NCI-H524 (cell line): Measurements from ENCODE around the gene SLC15A1.
A peak's percentile ranks its signal among the peaks of the same experiment; 100 is the strongest.
"Not testable (repeated sequence)": the region's sequence is repeated elsewhere in the genome, so short reads cannot be mapped to it uniquely, and the experiment has no call there.

Source experiments
- DNase-seq, 2 experiments: peaks; one replicate each; lab custom pipeline; 2025; lab: John Stamatoyannopoulos, UW

SLC15A1 gene

DNA sequence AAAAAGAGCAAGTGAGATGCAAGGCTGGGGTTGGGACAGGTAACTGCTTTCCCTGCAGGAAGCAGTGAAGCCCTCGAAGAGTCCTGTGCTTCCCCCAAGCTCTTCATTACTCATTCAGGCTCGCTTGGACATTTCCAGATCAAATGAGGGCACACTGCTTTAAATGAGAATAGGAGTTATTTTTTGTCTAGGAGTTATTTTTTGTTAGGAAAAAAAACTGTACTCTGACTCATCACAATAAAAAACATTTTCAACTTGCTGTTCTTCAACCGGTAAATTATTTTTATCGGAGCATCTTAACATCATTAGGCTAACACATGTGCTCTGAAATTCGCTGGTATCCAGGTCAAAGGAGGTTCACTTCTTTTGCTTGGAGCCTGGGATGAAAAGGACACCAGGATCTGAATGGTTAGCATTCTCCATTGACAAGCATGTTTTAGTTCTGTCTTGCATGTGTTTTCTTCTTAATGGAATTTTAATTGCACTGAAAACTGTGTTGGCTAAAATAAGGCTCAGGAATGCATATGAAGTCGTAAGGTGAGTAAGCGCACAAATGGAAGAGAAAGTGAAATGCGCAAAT, 94.9 kb downstream of the SLC15A1 start:
- no peak for DNase-seq

DNA sequence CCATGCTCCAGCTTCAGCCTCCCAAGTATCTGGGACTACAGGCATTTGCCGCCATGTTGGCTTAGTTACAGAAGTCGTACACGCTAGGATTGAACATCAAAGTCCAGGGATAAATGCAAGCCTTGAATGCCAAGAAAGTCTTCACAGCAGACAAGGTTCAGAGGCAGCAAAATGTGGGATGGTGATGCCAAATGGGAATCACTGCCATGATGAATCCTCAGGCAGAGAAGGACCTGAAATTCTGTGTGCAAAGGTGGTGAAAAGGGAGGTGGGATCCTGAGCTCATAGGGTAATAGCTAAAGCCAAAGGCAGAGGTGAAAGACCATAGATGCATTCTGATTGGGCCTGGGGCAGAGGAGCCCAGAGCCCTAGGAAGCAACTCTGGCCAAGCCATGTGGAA, 96.2 kb downstream of the SLC15A1 start:
- DNase-seq: no peak

GRCh38 chr13:98653463-98653985, 98.9 kb downstream of the SLC15A1 start:
- DNase-seq: peak; percentile 57 to 84

DNA sequence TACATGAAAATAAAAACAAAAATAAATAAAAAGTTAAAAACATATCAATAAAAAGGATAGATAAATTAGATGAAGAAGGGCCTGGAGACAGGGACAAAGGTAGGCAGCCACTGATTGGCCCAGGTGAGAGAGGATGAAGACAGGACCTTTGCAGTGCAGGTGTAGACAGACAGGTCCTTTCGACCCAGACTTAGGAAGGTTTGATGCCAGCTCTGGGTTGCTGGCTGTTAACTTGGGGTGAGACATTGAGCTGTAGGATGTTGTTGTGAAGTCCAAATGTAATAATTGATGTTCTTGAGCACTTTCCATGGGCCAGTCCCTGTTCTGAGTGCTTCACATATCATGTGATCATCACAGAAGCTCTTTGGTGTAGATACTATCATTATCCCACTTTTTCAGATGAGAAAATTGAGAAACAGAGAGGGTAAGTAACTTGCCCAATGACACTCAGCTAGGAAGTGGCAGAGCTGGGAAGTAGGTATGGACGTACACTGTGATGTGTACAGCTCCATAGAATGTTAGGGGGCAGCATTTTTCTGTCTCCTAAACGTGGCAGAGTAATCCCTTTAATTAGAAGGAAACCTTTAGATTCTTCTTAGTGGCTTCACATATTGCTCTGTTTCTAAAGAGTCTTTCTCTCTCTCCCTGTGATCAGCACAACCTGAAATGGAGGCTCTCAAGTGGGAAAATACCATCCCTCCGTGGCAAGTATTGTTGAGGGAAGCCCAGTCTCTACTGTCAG, 99.6 kb downstream of the SLC15A1 start:
- DNase-seq: no peak

DNA sequence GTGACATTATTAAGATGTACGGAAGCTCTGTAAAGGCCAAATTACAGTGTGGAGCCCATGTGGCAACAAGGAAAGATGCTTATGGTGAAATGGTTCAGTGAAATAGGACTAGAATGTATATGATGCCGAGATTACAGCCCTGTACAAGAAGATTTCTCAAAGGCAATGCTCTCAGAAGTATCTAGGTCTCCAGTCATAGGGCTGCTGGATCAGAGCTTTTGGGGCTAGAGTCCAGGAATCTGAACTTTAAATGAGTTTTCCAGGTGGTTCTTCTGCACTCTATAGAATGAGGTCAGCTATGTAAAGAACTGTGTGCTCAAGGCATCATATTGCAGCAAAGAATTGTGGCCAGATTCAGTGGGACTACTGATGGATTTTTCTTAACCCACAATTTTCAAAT, 100.2 kb downstream of the SLC15A1 start:
- no peak for DNase-seq

GRCh38 chr13:98651744-98652143, 100.7 kb downstream of the SLC15A1 start:
- no peak for DNase-seq

- DNase-seq: no peak
These were observed 101.9 kb downstream of the SLC15A1 start for GRCh38 chr13:98650396-98651107.

- DNase-seq: no peak
These were observed 102.6 kb downstream of the SLC15A1 start for GRCh38 chr13:98649861-98650260.

GRCh38 chr13:98648686-98649085, 103.8 kb downstream of the SLC15A1 start:
- no peak for DNase-seq

DNA sequence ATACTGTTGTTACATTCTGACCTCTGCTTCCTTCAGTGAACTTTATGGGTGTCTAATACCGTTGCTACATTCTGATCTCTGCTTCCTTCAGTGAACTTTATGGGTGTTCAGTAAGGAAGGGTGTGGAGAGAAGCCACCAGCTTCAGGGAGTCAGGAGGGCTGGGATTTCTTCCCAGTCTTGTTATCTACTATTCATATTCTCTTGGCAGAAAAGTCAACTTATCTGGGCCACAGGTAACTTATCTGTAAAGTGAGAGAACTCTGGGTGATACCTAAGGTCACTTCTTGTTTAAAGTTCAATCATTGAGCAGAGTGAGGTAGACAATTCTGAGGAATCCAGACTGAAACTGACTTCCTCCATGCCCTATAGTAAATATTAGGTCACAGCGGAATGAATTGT, 104.3 kb downstream of the SLC15A1 start:
- DNase-seq: no peak

DNA sequence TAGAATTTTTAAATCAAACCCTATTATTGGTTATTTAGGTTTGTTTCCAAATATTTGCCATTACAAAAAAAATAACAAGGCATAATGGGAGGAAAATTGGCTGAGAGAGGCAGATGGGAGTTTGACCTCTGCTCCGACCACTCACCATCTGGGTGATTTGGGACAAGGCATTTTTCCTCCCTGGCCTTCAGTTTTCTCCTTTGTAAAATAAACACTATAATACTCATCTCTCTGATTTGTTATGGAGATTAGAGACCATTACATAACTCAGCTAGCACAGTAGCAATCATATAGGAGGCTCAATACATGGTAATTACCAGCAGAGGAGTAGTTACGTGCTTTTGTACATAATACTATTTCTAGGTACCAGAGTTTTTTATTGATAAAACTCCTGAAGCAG, 105.4 kb downstream of the SLC15A1 start:
- DNase-seq: no peak

GRCh38 chr13:98643479-98643878, 109.0 kb downstream of the SLC15A1 start:
- DNase-seq: no peak

DNA sequence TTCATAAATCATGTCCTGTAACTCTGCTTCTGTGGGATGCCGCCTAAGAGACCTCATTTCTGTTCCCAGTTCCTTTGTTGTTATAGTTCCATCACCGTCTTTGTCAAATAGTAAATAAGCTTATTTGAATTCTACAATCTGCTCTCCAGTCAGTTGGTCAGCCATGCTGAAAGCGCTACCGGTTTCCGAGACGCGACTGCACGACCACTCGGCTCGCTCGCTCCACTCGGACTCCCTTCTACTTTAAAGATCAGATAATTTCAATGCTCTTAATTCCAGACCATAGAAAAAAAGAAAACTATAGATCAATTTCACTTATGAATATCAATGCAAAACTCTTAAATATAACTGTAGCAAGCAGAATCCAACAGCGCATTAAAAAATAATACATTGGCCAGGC, 111.4 kb downstream of the SLC15A1 start:
- no peak for DNase-seq

DNA sequence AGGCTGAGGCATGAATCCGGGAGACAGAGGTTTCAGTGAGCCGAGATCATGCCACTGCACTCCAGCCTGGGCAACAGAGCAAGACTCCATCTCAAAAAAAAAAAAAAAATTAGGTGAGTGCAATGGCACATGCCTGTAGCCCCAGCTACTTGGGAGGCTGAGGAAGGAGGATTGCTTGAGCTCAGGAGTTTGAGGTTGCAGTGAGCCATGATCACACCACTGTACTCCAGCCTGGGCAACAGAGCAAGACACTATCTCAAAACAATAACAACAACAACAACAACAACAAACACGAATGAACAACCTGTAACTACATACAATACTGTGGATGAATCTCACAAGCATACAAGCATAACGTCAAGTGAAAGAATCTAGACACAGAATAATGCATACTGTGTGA, 112.7 kb downstream of the SLC15A1 start:
- not testable (repeated sequence) for DNase-seq

GRCh38 chr13:98638352-98638751, 114.1 kb downstream of the SLC15A1 start:
- DNase-seq: not testable (repeated sequence)
